GM20431 (cell line): ENCODE data around the gene DUOXA1.

Experiments used
- in situ Hi-C: fragments of 300-500 bp; cut with MseI, MboI; formaldehyde crosslinking; loops from one replicate; pipeline ENCODE4 v1.15.0; 2020; ENCODE audit warnings: low sequenced_read_pairs; ENCODE audit not compliant: unreplicated experiment

DUOXA1 gene

DNA sequence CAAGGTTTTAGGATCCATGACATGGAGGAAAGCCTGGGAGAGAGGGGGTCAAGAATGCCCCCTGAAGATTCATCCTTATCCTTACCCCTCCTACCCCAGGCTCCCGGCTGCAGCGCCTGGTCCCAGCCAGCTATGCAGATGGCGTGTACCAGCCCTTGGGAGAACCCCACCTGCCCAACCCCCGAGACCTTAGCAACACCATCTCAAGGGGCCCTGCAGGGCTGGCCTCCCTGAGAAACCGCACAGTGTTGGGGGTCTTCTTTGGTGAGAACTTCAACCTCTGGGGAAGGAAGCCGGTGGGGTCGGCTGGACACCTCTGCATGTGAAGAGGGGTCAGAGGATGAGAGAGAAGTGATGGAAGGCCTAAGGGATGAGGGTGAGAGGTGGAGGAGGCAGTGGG, 4.4 kb upstream of the DUOXA1 start:
- in situ Hi-C loops: no loop called here

DNA sequence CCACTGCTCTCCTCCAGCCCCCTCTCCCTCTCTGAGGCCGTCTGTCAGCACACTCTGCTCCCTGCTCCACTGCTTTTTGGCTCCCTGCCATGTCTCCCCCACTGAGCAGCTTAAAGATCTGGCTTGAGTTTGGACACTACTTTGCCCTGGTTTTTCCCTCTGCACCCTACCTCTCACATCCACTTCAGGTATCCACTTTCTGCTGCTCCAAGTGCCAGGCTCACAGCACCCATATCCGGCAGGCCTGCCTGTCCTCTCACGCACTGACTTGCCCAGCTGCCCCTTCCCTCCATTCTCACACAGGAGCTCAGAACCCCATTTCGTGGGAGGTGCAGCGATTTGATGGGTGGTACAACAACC, 3.9 kb upstream of the DUOXA1 start:
- in situ Hi-C loops: no loop called here

DNA sequence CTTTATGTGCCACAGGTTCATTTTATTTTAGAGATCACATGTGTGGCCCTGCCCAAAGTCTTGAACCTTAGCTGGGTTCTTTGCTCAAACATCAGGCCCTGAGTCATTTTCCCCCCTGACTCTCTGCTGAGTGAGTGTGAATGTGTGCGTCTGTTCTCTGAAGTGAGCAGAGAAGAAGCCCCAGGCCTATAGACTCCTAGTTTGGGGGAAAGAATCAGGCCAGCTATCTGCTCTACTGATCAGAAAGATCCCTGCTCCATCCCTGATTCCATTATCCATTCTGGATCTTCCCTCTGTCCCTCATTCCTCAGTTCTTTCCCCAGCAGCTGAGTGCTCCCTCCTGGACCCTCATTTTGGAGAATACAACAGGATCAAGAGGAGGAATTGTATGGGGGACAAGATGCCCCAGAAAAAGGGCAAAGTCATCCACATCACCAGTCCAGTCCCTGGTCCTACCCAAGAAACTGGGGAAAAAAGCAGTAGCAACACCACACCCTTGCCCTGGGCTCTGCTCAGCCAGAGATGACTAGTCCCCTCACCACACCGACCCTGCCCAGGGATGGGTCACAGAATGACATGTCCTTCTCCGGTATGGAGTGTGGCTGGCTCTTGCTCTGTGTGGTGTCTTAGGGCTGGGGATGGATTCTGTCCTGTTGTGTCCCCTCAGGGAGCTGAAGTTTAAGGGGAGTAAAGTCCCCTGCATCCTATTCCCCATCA, 3.3 kb upstream of the DUOXA1 start:
- in situ Hi-C loops: no loop called here

DNA sequence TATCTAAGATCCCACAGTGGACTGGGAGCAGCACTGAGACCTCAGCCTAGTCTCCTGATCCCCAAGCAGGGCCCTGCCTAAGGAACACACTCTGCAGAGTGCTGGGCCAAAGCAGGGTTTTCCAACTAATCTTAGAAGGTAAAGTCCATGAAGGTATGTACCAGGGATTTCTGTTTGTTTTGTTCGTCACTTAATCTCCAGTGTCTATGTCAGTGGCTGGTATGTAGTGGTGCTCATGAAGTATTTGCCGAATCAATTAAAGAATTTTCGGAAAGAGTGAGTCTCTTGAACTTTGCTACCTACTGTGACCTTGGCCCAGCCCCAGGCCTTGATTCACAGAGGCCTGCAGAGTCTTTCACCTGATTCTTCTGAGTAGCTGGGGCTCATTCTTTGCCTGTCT, 1.8 kb upstream of the DUOXA1 start:
- in situ Hi-C loops: no loop called here

GRCh38 chr15:45130291-45131000, 767 bp upstream of the DUOXA1 start:
- in situ Hi-C loops: no loop called here

DNA sequence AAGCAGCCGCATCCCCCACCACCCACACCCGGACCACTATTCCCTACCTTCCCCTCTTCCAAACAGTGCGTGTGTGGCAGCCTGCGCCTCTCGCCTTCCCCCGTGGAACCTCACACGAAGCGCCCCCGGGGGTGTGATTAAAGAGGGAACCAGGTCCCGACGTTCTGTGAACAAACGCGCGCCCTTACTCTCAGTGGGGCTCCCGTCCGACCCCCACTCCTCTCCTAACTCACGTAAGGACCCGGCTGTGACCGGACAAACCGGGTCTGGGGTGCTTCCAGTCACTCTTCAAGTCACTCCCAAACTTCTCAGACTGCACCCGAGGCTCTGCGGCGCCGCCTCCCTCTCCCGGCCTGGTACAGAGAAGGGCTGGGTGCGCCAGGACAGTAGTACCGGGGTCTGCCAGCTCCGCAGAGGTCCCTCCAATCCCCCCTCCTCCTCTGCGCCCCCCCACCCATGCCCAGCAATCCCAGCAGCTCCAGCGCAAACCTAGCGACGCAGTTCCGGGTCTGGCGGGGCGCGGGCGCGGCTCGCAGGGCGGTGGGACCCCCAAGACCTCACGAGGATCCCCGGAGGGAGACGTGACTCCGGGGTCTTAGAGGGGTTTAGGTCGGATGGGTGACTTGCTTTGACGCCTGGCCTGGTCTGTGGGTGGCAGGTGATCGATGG, 574 bp downstream of the DUOXA1 start:
- in situ Hi-C loops: no loop called here

DNA sequence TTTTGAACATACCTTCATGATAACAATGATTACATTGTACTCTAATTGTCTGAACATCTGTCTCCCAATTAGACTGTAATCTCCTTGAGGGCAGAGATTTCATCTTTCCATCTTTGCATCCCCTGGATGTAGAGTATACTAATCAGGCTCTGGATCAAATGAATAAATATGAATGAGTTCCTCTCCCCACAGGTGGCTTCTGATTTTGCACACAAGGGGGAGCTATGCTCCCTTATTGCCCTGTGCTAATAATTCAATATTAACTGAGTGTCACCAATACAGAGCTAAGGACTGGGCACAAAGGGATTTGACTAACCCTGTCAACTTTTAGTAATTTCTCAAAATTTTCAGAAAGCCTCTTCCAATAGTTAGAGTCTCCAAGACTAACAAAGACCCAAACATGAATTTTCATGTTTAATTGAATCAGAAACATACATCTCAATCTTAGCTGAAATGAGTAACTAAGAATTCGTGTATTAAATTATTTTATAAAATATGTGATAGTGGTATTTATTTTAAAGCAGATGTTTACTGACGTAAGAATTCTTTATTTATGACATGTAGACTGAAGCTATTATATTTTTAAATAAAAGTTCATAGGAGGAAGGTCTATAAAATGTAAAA, 3.0 kb downstream of the DUOXA1 start:
- in situ Hi-C loops: no loop called here

GRCh38 chr15:45123397-45123796, 6.3 kb downstream of the DUOXA1 start:
- in situ Hi-C loops: no loop called here

- in situ Hi-C loops: no loop called here
Measured at GRCh38 chr15:45122719-45123118, 7.0 kb downstream of the DUOXA1 start.

GRCh38 chr15:45121706-45122417, 7.8 kb downstream of the DUOXA1 start:
- in situ Hi-C loops: no loop called here

DNA sequence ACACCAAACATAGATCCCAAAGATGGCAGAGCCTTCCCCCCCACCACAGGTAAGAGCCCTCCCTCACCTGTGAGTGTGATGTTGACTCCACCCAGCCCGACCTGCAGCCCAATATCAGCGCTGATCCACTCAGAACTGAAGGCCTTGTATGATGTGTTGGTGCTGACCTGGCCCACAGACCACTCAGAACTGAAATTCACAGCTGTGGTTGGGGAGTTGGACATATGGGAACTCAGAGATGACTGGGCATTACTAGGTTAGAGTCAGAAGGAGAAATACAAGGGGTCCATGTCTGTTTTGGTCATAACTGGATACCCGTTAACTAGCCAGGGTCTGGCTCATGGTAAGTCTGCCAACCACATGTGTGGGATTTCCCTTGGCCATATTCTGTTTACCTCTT, 8.7 kb downstream of the DUOXA1 start:
- in situ Hi-C loops: no loop called here

- in situ Hi-C loops: no loop called here
Measured at GRCh38 chr15:45120081-45120972, 9.4 kb downstream of the DUOXA1 start.

DNA sequence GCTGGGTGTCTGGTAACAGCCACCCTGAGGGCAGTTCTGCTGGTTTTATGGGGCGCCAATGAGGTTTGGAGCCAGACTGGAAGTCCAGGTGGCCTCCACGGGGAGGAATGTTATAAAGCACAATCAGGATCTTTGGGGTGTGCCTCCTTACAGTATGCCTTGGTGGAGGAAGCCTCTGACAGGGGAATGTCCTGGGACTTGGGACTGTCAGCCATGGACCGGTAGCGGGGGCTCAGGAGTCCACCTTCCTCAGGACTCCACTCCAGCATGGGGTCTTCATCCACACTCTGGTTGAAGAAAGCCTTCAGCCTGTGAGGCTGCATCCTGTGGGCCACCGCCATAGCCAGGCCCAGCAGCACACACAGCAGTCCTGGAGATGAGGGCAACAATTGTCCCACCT, 10.7 kb downstream of the DUOXA1 start:
- in situ Hi-C loops: no loop called here

DNA sequence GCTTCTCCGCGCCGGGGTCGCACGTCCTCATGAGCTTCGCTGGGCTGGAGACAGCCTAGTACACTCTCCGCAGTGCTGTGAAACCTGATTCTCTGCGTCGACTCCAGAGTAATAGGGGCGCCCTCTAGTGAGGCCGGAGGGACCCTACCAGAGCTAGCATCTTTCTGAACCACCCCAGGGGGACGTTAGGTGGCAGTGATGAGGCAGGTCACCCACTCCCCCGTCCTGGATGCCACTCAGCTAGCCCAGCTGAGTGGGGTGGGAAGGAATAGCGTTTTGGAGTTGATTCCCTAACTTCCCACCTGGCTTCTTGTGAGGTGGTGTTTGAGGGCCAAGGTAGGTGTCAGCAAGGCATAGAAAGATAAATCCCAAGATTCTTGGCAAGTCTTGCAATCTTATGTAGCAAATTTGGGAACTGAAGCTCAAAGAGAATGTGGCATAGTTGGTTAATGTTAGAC, 11.5 kb downstream of the DUOXA1 start:
- in situ Hi-C loops: no loop called here

- in situ Hi-C loops: no loop called here
Measured at GRCh38 chr15:45117308-45118130, 12.2 kb downstream of the DUOXA1 start.

DNA sequence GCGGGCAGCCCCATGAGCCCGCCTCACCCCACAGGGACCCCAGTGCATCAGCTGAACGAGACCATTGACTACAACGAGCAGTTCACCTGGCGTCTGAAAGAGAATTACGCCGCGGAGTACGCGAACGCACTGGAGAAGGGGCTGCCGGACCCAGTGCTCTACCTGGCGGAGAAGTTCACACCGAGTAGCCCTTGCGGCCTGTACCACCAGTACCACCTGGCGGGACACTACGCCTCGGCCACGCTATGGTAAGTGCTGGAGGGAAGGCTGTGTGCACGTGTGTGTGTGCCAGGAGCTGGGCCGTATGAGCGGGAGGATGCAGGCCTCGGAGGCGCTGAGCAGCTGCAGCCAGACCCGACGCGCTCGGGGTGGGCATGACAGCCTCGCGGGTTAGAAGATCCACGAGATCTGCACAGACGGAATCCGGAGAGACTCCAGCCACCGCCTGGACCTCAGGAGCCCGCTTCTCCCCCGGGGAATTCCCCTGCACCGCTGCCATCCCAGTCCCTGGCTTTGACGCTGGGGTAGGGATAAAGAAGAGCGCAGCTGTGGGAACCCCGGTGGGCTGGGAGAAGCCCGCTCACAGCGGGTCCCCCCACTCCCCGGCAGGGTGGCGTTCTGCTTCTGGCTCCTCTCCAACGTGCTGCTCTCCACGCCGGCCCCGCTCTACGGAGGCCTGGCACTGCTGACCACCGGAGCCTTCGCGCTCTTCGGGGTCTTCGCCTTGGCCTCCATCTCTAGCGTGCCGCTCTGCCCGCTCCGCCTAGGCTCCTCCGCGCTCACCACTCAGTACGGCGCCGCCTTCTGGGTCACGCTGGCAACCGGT, 13.0 kb downstream of the DUOXA1 start:
- in situ Hi-C loops: no loop called here

DNA sequence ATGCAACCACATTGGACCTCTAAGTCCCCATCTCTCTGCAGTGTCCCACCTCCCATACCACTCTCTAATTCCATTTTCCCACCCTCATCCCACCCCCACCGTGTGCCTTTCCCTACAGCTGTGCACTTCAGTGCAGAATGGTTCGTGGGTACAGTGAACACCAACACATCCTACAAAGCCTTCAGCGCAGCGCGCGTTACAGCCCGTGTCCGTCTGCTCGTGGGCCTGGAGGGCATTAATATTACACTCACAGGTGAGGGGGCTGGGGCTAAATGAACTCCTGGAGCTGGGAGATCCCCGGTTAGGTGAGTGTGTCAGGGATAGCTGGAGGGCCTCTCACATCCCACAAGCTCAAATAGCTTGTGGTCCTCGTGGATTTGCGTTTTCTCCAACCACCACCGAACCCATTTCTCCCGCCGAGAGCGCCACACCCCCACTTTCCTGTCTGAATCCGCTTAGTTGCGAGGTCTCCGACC, 13.6 kb downstream of the DUOXA1 start:
- in situ Hi-C loops: no loop called here
